Peyer's patch (tissue), 4 donors: ENCODE results near the gene UTS2B.

Source experiments
- CTCF ChIP-seq, 6 experiments: fragments of 450-650 bp in 4 of 6; fragments of 200-600 bp in 2 of 6; sonication (generic) in 1 of 6; IDR thresholded peaks; one replicate each; pipeline ENCODE4 v1.5.1; 2017 to 2019; ENCODE audit warnings: antibody characterized with exemption in 6 of 6, mild to moderate bottlenecking in 3 of 6, moderate library complexity in 1 of 6
- POLR2A ChIP-seq, 2 donors: fragments of 450-650 bp; IDR thresholded peaks; one replicate each; pipeline ENCODE4 v1.5.1; 2017; ENCODE audit warnings: antibody characterized with exemption in 2 of 2, mild to moderate bottlenecking in 2 of 2, moderate library complexity in 2 of 2

DNA sequence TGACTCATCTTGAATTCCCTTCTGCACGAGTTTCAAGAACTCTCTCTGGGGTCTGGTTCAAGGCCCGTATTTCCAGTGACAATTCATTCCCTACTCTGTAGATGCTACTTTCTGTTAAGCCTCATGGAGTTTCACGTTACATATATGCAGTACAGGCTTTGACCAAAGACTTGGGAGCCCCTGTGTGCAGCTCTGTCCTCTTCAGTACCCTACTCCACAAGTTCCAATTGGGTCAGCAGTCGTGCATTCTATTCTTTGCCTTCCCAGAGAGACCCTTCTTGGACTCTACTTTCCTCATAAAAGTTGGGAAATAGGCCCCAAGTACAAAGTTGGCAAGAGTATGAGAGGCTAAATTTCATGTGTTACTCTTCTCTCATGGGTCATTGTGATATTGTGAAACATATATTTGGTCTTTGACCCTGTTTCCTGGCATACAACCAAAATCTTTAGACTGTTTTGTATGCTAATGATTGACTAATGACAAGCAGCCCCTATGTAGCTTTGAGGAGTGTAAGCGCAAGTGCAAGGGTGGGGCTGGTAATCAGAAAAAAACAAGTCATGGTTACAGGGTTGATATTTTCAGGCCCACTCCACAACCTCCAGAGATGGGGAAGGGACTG is 16.1 kb downstream of the UTS2B start:
- TF ChIP-seq CTCF (IDR thresholded peaks at IDR 0.05) (no peak), POLR2A (IDR thresholded peaks at IDR 0.05) (no peak)
